ENCODE data around the gene PDXP.
A peak's percentile ranks its signal among the peaks of the same experiment; 100 is the strongest.

PDXP gene

GRCh38 chr22:37617431-37617830 lies 41.1 kb upstream of the PDXP start:
- DNase-seq (ENCODE audit: low read depth): no peak
- no peak overlapping the region for H3K4me3 ChIP-seq (ENCODE audit: low read depth, low read length)
- no peak for TF ChIP-seq CTCF (IDR thresholded peaks at IDR 0.05; ENCODE audit: control insufficient read depth, extremely low read depth, insufficient read depth)

GRCh38 chr22:37618072-37618656 lies 40.4 kb upstream of the PDXP start:
- TF ChIP-seq CTCF (IDR thresholded peaks at IDR 0.05; ENCODE audit: control insufficient read depth, extremely low read depth, insufficient read depth): no peak
- no peak for DNase-seq (ENCODE audit: low read depth)
- H3K4me3 ChIP-seq (ENCODE audit: low read depth, low read length): no peak overlapping the region

GRCh38 chr22:37618674-37619073 lies 39.8 kb upstream of the PDXP start:
- no peak for DNase-seq (ENCODE audit: low read depth)
- H3K4me3 ChIP-seq (ENCODE audit: low read depth, low read length): no peak overlapping the region
- TF ChIP-seq CTCF (IDR thresholded peaks at IDR 0.05; ENCODE audit: control insufficient read depth, extremely low read depth, insufficient read depth): no peak

GRCh38 chr22:37619991-37620390 lies 38.5 kb upstream of the PDXP start:
- H3K4me3 ChIP-seq (ENCODE audit: low read depth, low read length): no peak overlapping the region
- no peak for TF ChIP-seq CTCF (IDR thresholded peaks at IDR 0.05; ENCODE audit: control insufficient read depth, extremely low read depth, insufficient read depth)
- no peak for DNase-seq (ENCODE audit: low read depth)

- no peak for TF ChIP-seq CTCF (IDR thresholded peaks at IDR 0.05; ENCODE audit: control insufficient read depth, extremely low read depth, insufficient read depth)
- no peak for DNase-seq (ENCODE audit: low read depth)
- H3K4me3 ChIP-seq (ENCODE audit: low read depth, low read length): no peak overlapping the region
Measured at GRCh38 chr22:37621352-37621860, 37.1 kb upstream of the PDXP start.

GRCh38 chr22:37623075-37624016 lies 35.2 kb upstream of the PDXP start:
- no peak for DNase-seq (ENCODE audit: low read depth)
- peak; percentile 69 for TF ChIP-seq CTCF (IDR thresholded peaks at IDR 0.05; ENCODE audit: control insufficient read depth, extremely low read depth, insufficient read depth)
- no peak overlapping the region for H3K4me3 ChIP-seq (ENCODE audit: low read depth, low read length)

Measured in LNCaP clone FGC (cell line).